Activated T-helper 1 cell treated with anti-CD3 and anti-CD28 coated beads, Interleukin-12 subunit alpha, Interleukin-12 subunit beta, Interleukin-2, Interleukin-4 antibody, amounts not matched to agents 30 ng/mL and 10 ng/mL and 1 ng/mL, durations not matched to agents 14 hours and 24 hours and 36 hours (primary cell): Measurements from ENCODE around the gene TBC1D19. TPM values are rescaled to one million over a fixed set of nuclear protein-coding genes. Genes with fewer than 3 reads are reported as not detected.

Experiments used
- DNase-seq: peaks from one replicate; pipeline ENCODE4 v3.0.0; 2021; ENCODE audit warnings: low spot score
- H3K27ac Mint-ChIP-seq: one replicate; pipeline ENCODE4 v1.8.0; 2021; ENCODE audit warnings: mild to moderate bottlenecking, mixed read lengths
- H3K27me3 Mint-ChIP-seq: one replicate; pipeline ENCODE4 v1.8.0; 2022; ENCODE audit warnings: mild to moderate bottlenecking, moderate library complexity, mixed read lengths; ENCODE audit not compliant: insufficient read depth
- H3K36me3 Mint-ChIP-seq: one replicate; pipeline ENCODE4 v1.8.0; 2021; ENCODE audit warnings: low read depth, mixed read lengths
- H3K4me1 Mint-ChIP-seq: one replicate; pipeline ENCODE4 v1.8.0; 2021; ENCODE audit warnings: low read depth, mixed read lengths
- H3K4me3 Mint-ChIP-seq: one replicate; pipeline ENCODE4 v1.8.0; 2021; ENCODE audit warnings: mild to moderate bottlenecking, moderate library complexity, mixed read lengths
- H3K9me3 Mint-ChIP-seq: one replicate; pipeline ENCODE4 v1.8.0; 2021; ENCODE audit warnings: mixed read lengths
- intact Hi-C: fragments of 100-400 bp; cut with micrococcal nuclease; formaldehyde crosslinking; loops from one replicate; pipeline ENCODE4 v1.15.1; 2024
- total RNA-seq: library from RNA; stranded (reverse); gene quantifications from 2 replicates; pipeline ENCODE4 v1.2.3, GENCODE V29; 2022

TBC1D19 gene
- total RNA-seq, 1 donor from 2014 or later, result 4.3 TPM

DNA sequence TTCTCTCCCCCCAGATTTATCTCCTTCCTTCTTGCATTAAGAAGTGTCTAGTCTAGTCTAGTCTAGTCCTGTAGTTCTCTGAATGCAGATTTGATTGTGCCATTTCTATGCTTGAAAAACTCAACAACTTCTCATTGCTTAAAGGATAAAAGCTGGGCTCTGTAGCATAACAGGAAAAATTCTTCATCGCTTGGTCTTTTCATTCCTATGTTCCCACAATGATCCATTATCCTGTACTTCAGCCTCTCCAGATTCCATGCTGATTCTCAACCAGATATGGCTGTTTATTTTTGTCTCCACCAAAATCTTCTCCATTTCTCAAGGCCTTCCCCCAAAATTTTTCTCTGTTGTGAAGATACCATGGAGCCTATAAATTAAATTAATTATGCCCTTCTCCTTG, 173.9 kb downstream of the TBC1D19 start:
- H3K9me3 Mint-ChIP-seq, result no peaks in the 10 kb centered on the region

DNA sequence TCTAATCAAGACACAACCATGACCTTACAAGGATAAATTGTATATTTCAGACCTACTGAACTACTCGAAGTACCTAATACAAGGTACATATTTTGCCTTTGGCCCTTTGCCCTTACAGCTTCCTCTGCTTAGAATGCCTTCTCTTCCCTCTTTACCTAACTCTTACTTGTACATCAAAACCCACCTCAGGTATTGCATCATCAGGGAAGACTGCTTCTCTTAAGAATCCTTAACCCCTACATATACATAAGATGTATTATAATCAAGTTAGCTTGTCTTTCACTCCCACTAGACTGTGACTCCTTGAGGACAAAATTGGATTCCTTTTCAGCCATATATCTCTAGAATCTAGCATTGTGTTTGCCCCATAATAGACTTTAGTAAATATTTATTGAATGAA, 175.0 kb downstream of the TBC1D19 start:
- Mint-ChIP-seq H3K36me3 (no peaks in the 10 kb centered on the region), H3K4me3 (no peak overlapping the region), H3K9me3 (no peaks in the 10 kb centered on the region), H3K27ac (no peak overlapping the region), H3K27me3 (peaks cover 3% of the 10 kb centered on the region), H3K4me1 (no peaks in the 10 kb centered on the region)
- DNase-seq, result no peak
- intact Hi-C loops, result no loop called here

More for the DNA sequence above, 173.9 kb downstream of the TBC1D19 start:
- intact Hi-C loops, result no loop called here
- Mint-ChIP-seq H3K4me1 (no peaks in the 10 kb centered on the region), H3K27ac (no peak overlapping the region), H3K27me3 (peaks cover 6% of the 10 kb centered on the region), H3K4me3 (no peak overlapping the region), H3K36me3 (no peaks in the 10 kb centered on the region)
- no peak for DNase-seq

DNA sequence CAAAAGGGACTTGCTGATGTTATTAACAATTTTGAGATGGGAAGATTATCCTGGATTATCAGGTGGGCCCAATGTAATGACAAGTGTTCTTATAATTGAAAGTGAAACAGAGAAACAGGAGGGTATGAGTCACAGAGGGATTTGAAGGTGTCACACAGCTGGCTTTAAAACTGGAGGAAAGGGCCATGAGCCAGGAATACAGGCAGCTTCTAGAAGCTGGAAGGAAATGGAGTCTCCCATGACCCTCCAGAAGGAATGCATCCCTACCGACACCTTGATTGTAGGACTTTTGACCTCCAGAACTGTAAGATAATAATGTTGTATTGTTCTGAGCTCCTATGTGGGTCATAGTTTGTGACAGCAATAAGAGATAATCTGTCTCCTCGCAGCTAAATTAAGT, 178.8 kb downstream of the TBC1D19 start:
- intact Hi-C loops, result no loop called here
- H3K9me3 Mint-ChIP-seq, result no peaks in the 10 kb centered on the region
- no peak overlapping the region for H3K4me3 Mint-ChIP-seq
- no peaks in the 10 kb centered on the region for H3K4me1 Mint-ChIP-seq
- H3K27me3 Mint-ChIP-seq, result peaks cover 2% of the 10 kb centered on the region
- no peak for DNase-seq
- peaks cover 2% of the 10 kb centered on the region for H3K36me3 Mint-ChIP-seq
- no peak overlapping the region for H3K27ac Mint-ChIP-seq

DNA sequence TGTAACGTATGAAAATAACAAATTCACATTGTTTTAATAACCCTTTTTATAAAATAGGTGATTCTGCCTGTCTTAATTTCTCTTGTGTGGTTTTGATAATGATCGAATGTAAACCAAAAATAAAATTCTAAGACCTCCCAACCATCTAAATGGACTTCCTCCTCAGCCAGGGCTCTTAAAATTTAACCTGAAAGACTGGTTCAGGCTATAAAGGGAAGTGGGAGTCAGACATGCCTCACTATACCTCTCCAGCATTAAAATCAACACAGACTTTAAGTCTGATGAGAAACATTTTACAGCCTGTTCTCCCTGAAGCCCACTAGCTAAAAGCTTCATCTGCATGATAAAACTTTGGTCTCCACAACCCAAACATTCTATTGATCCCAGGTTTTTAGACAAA, 179.2 kb downstream of the TBC1D19 start:
- peaks cover 2% of the 10 kb centered on the region for H3K27me3 Mint-ChIP-seq
- no peak overlapping the region for H3K4me3 Mint-ChIP-seq
- H3K4me1 Mint-ChIP-seq, result no peaks in the 10 kb centered on the region
- H3K36me3 Mint-ChIP-seq, result peaks cover 2% of the 10 kb centered on the region
- H3K27ac Mint-ChIP-seq, result no peak overlapping the region
- intact Hi-C loops, result no loop called here
- no peak for DNase-seq
- no peaks in the 10 kb centered on the region for H3K9me3 Mint-ChIP-seq

DNA sequence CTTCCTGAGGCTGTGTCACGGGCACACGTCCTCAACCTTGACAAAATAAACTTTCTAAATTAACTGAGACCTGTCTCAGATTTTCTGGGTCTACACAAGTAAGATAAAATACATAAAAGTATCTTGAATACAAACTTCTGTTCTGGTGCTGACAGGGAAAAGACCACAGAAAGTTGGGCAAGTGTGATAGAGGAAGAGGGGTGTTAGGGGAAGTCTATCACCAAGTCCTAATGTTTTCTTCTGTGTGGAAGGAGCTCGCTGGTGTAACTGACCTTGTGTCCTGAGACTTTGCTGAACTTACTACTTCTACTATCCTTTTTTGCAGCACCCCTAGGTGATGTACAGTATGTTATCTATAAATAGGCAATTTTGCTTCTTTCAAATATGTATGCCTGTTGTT, 179.8 kb downstream of the TBC1D19 start:
- no peak for DNase-seq
- no peaks in the 10 kb centered on the region for H3K4me1 Mint-ChIP-seq
- H3K4me3 Mint-ChIP-seq, result no peak overlapping the region
- intact Hi-C loops, result no loop called here
- peaks cover 2% of the 10 kb centered on the region for H3K27me3 Mint-ChIP-seq
- H3K9me3 Mint-ChIP-seq, result no peaks in the 10 kb centered on the region
- no peak overlapping the region for H3K27ac Mint-ChIP-seq
- peaks cover 2% of the 10 kb centered on the region for H3K36me3 Mint-ChIP-seq

DNA sequence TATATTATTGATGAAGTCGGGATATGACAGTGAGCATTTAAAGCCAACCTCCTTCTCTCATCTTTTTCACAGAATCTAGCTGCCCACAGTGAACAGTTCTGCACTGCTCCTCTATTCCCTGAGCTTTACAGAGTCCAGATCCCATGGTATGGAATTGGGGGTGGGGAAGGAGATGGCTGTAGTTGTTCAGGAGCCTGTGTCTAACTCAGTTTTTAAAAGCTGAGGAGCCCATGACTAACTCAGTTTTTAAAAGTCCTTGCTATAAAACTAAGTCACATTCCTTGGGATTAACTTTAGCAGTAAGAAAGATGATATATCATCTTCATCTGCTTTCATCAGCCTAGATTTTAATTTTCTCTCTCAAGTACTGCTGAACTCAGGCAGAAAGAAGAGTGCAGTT, 180.3 kb downstream of the TBC1D19 start:
- intact Hi-C loops, result no loop called here
- Mint-ChIP-seq H3K9me3 (no peaks in the 10 kb centered on the region), H3K4me1 (no peaks in the 10 kb centered on the region), H3K36me3 (peaks cover 2% of the 10 kb centered on the region), H3K27ac (no peak overlapping the region), H3K27me3 (peaks cover 2% of the 10 kb centered on the region), H3K4me3 (no peak overlapping the region)
- DNase-seq, result no peak

DNA sequence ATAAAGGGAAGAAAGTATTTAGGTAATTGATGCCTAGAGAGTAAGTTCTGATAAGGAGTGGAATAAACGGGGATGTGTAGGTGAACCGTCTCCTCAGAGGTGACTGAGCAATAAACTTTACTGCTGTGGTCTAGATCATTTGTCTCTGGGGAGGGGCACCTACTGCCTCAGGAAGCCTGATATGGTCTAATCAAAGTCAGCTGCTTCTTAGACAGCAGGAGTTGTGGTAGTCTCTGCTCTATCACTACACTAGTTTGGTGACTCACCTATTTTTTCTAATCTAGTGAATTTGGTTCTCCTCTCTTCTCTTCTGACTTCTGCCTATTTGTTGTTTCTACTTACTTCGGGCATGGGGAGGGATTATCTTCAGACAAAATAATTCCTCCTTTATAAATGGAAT, 181.6 kb downstream of the TBC1D19 start:
- no peaks in the 10 kb centered on the region for H3K4me1 Mint-ChIP-seq
- H3K9me3 Mint-ChIP-seq, result no peaks in the 10 kb centered on the region
- H3K27me3 Mint-ChIP-seq, result peaks cover 2% of the 10 kb centered on the region
- no peak overlapping the region for H3K27ac Mint-ChIP-seq
- no peak overlapping the region for H3K4me3 Mint-ChIP-seq
- no peak for DNase-seq
- intact Hi-C loops, result no loop called here
- peaks cover 2% of the 10 kb centered on the region for H3K36me3 Mint-ChIP-seq

DNA sequence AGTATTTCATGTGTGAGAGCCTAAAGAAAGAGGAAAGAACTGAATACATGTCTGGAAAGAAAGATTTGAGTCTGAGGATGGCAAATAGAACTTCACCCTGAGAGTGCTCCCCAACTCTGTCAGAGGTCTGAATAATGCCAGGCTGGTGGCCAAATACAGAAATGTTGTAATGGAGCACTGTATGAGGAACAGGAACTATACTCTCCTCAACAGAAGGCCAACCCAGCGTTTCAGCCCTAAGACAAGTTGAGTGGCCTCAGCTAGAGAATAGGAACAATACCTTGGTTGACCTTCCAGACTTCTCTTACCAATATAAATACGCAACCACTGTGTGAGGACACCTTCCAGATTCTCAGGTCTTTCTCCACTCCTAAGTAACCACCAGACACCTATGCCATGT, 182.3 kb downstream of the TBC1D19 start:
- no peak for DNase-seq
- H3K27me3 Mint-ChIP-seq, result peaks cover 2% of the 10 kb centered on the region
- H3K4me1 Mint-ChIP-seq, result no peaks in the 10 kb centered on the region
- H3K9me3 Mint-ChIP-seq, result no peaks in the 10 kb centered on the region
- H3K36me3 Mint-ChIP-seq, result peaks cover 2% of the 10 kb centered on the region
- no peak overlapping the region for H3K27ac Mint-ChIP-seq
- H3K4me3 Mint-ChIP-seq, result no peak overlapping the region
- intact Hi-C loops, result no loop called here

DNA sequence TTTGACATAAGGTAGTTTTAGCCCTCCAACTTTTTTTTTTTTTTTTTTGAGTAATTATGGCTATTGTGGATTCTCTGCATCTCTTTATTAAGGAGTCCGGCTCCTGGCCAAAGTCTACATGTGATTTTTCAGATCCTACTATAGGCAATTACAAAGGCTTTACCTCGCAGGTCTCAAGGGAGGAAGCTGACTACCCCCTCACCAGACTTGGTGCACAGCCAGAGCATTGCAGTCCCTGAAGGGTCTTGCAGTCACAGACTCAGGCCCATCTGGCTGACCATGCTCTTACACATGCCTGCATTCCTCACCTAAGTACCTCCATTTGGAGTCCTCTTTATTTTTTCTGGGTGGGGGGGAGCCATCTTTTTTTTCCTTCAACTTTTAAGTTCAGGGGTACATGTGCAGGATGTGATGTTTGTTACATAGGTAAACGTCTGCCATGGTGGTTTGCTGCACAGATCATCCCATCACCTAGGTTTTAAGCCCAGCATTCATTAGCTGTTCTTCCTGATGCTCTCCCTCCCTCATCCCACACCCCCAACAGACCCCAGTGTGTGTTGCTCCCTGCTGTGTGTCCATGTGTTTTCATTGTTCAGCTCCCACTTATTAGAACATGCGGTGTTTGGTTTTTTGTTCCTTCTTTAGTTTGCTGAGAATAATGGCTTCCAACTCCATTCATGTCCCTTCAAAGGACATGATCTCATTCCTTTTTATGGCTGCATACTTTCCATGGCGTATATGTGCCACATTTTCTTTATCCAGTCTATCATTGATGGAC, 188.4 kb downstream of the TBC1D19 start:
- no peaks in the 10 kb centered on the region for H3K36me3 Mint-ChIP-seq
- H3K9me3 Mint-ChIP-seq, result peaks cover 3% of the 10 kb centered on the region
- DNase-seq, result no peak
- no peaks in the 10 kb centered on the region for H3K27me3 Mint-ChIP-seq
- H3K4me1 Mint-ChIP-seq, result no peaks in the 10 kb centered on the region
- no peak overlapping the region for H3K27ac Mint-ChIP-seq
- intact Hi-C loops, result no loop called here
- H3K4me3 Mint-ChIP-seq, result no peak overlapping the region

DNA sequence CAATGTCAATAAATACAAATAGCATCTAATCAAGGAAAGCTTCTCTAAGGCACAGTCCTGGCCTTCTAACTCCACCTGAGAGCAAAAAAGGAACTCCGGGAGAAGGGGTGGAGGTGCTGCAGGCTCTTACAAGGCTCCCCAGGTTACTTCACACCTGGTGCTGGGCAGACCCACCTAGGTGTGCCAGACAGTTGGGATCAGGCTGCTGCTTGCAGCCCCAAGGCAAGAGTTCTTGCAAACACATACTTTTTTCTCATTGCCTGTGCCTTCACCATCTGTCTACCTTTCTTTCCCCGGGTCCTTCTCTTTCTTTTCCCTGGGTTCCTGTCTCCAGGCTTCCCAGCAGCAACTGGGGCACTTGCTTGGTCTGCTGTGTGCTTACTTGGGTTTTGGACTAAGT, 195.3 kb downstream of the TBC1D19 start:
- Mint-ChIP-seq H3K27ac (no peak overlapping the region), H3K4me3 (no peak overlapping the region), H3K27me3 (no peaks in the 10 kb centered on the region), H3K4me1 (no peaks in the 10 kb centered on the region), H3K9me3 (peaks cover 2% of the 10 kb centered on the region), H3K36me3 (no peaks in the 10 kb centered on the region)
- intact Hi-C loops, result no loop called here
- no peak for DNase-seq

DNA sequence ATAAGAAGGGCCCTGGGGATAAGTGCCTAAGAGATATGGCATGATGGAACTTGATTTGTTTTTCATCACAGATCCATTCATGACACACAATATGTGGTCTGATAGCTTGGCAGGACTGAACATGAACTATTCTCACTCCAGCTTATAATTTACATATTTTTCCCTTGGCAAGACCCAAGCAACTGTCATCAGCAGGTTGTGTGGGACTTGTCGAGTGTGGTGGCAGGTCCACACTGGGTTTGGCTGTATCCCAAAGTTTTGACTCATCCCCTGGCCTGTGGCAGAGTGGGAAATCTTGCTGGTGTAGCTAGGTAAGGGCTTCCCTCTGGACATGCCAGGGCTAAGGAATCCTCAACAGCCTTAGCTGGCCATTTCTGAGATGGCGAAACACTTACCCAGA, 195.8 kb downstream of the TBC1D19 start:
- no peak for DNase-seq
- Mint-ChIP-seq H3K27ac (no peak overlapping the region), H3K4me3 (no peak overlapping the region), H3K27me3 (no peaks in the 10 kb centered on the region), H3K9me3 (no peaks in the 10 kb centered on the region), H3K4me1 (no peaks in the 10 kb centered on the region), H3K36me3 (no peaks in the 10 kb centered on the region)
- intact Hi-C loops, result no loop called here

DNA sequence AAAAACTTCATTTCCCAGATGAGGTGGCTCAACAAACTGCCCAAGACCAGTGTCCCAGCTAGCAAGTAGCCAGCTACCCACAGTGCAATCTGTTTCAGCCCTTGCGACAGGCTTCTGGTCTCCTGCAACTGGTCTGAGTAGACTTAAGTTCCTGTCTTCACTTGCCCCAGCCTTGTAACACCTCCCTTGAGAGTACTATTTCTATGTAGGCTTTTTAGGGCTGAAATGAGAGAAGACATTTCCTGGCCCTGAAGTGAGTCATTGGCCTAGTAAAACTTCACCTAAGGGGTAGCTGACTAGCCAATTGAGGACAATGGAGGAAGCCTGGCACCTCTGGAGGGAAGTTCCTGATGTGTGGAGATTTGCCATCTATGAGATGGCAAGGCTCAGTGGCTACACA, 196.7 kb downstream of the TBC1D19 start:
- intact Hi-C loops, result no loop called here
- DNase-seq, result no peak

DNA sequence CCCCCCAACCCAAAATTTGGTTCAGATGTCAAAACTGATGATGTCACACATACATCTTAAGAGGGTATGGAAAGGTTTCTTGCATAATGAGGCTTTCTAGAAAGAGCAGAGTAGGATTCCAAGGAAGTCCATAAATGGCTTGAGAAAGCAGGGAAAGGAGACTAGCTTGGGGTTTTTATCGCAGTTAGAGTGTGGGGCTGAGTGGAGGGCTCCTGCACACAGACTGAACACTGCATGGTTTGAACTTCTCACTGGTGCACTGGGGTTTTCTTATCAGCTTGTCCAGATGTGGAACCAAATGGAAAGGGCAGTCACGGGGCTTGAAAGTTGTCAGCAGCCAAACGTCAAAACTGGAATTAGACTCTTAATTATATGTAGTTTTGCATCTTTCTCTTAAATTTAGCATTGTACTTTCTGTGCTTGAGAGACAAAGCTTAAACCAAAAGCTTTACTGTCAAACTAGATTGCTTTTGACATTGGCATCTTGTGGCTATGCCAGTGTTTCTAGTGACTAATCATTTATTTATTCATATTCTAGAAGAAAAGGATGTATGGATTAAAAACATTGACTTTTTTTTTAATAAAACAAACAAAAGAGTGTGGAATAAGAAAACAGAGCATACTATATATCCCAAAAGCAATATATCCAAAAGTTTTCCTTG, 198.4 kb downstream of the TBC1D19 start:
- no peaks in the 10 kb centered on the region for H3K36me3 Mint-ChIP-seq
- no peak for DNase-seq
- intact Hi-C loops, result no loop called here
- no peaks in the 10 kb centered on the region for H3K4me1 Mint-ChIP-seq
- H3K9me3 Mint-ChIP-seq, result no peaks in the 10 kb centered on the region
- no peak overlapping the region for H3K27ac Mint-ChIP-seq
- no peak overlapping the region for H3K4me3 Mint-ChIP-seq
- no peaks in the 10 kb centered on the region for H3K27me3 Mint-ChIP-seq

More for the DNA sequence above, 196.7 kb downstream of the TBC1D19 start:
- Mint-ChIP-seq H3K36me3 (no peaks in the 10 kb centered on the region), H3K4me3 (no peak overlapping the region), H3K27ac (no peak overlapping the region), H3K27me3 (no peaks in the 10 kb centered on the region), H3K4me1 (no peaks in the 10 kb centered on the region), H3K9me3 (no peaks in the 10 kb centered on the region)
